Epithelial cell of proximal tubule (primary cell): ENCODE results near the gene PPP1R14C. TPM values are rescaled to one million over a fixed set of nuclear protein-coding genes. Genes with fewer than 3 reads are reported as not detected.
A peak's percentile ranks its signal among the peaks of the same experiment; 100 is the strongest.

Experiments
- DNase-seq: peaks from one replicate; pipeline ENCODE4 v3.0.0-alpha.2; 2011; ENCODE audit warnings: low read depth
- H3K4me3 ChIP-seq: 2 replicates; pipeline ENCODE4 v1.5.1; 2011; ENCODE audit warnings: low read depth, mild to moderate bottlenecking, low read length
- total RNA-seq: library from RNA; depleted of rRNA; stranded (reverse); fragments of >200 nt; gene quantifications from 2 replicates; pipeline ENCODE4 v1.2.3, GENCODE V29; 2015
- TF ChIP-seq, protein P1 (sequence below): conservative IDR thresholded peaks from 2 replicates; pipeline ENCODE4 v1.5.1; 2012; ENCODE audit warnings: low read depth, mild to moderate bottlenecking, low read length

Gene PPP1R14C
- total RNA-seq, 1 donor from 2014 or later: 27.0 TPM

DNA sequence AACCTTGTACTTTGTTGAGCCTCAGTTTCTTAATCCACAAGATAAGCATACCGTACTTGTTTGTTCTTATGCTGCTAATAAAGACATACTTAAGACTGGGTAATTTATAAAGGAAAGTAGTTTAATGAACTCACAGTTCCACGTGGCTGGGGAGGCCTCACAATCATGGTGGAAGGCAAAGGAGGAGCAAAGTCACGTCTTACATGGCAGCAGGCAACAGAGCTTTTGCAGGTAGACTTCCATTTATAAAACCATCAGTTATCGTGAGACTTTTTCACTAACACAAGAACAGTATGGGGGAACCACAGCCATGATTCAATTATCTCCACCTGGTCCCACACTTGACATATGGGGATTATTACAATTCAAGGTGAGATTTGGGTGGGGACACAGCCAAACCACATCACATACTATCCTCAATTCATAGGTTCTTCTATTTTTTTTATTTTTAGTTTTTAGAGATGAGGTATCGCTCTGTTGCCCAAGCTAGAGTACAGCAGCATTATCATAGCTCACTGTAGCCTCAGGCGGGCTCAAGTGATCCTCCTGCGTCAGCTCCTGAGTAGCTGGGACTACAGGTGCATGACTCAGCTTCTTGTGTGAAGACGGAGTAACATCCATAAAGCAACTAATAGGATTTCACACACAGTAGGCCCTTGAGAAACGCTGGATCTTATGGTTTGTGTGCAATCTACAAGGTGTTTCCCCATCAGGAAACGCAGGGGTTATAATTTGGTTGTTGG is 149.3 kb downstream of the PPP1R14C start:
- TF ChIP-seq, protein P1, sequence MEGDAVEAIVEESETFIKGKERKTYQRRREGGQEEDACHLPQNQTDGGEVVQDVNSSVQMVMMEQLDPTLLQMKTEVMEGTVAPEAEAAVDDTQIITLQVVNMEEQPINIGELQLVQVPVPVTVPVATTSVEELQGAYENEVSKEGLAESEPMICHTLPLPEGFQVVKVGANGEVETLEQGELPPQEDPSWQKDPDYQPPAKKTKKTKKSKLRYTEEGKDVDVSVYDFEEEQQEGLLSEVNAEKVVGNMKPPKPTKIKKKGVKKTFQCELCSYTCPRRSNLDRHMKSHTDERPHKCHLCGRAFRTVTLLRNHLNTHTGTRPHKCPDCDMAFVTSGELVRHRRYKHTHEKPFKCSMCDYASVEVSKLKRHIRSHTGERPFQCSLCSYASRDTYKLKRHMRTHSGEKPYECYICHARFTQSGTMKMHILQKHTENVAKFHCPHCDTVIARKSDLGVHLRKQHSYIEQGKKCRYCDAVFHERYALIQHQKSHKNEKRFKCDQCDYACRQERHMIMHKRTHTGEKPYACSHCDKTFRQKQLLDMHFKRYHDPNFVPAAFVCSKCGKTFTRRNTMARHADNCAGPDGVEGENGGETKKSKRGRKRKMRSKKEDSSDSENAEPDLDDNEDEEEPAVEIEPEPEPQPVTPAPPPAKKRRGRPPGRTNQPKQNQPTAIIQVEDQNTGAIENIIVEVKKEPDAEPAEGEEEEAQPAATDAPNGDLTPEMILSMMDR: no peak
- H3K4me3 ChIP-seq: no peak overlapping the region
- no peak for DNase-seq

DNA sequence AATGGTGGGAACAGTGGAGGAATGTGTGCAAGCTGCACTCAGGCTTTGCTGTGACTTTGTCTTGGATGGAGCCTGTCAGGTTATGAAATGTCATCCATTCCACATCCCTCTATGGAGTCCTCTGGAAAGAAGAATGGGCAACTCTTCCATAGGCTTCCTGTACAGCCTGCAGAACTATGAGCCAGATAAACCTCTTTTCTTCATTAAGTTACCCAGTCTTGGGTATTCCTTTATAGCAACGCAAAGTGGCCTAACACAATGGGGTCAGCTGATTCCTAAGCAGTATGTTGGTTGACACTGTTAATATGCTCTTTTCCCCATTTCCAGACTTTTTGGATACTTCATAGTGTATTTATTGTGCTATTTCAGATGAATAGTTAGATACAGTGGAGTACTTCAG is 150.2 kb downstream of the PPP1R14C start:
- TF ChIP-seq, protein P1: no peak
- no peak for DNase-seq
- H3K4me3 ChIP-seq: no peak overlapping the region

DNA sequence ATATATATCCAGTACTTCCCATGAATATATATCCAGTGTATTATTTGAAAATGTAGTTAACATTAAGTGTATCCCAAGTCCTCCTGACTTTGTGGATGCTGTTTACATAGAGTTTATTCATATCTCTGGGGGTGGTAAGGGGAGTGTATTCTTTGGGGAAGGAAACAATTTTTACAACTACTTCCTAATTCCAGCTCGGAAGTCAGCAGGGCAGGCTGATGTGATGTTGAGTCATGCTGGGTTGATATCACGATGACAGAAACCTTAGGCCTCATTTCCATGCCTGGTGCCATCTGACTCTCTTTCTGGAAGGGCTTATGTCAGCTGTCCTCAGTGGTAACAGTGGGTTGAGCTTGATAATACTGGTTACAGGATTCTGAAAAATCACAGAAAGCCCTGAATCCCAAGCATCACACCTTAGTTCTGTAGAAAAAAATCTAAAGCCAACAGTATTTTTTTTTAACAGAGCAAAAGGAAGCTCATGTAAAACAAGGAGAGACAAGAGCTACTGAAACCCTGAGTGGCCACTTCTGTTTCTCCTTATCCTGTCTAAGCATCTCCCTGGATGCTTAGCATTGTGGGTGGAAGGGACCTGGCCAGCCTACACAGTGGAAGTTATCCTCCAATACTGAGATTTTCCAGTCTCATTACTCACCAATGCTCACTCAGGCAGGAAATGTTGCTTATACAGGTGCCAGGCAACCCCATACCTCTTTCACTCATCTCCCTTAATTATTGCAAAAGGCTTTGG is 150.8 kb downstream of the PPP1R14C start:
- TF ChIP-seq, protein P1: no peak
- H3K4me3 ChIP-seq: no peak overlapping the region
- peak; percentile 79 for DNase-seq

DNA sequence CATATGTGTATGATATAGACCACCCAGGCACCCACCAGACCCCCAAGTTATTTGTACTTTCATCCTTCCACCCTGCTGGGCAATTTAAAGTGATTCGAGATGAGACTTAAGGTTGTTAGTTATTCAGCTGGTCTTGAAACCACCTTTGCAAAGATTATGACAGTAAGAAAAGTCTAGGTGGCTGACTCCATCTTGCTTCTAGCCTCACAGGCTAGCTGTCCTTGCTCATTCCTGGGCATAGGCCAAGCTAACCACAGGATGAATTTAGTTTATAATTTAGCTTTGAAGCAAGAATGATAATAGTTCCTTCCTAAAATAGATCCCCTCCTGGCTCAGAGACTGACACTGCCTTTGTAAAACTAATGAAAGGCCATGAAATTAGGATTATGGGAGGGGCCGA is 154.0 kb downstream of the PPP1R14C start:
- H3K4me3 ChIP-seq: no peak overlapping the region
- TF ChIP-seq, protein P1: no peak
- no peak for DNase-seq

- TF ChIP-seq, protein P1: no peak
- peak; percentile 74 for DNase-seq
- H3K4me3 ChIP-seq: no peak overlapping the region
These were observed 154.6 kb downstream of the PPP1R14C start for GRCh38 chr6:150297327-150298029.

GRCh38 chr6:150298030-150298380 is 155.2 kb downstream of the PPP1R14C start:
- TF ChIP-seq, protein P1: no peak
- H3K4me3 ChIP-seq: no peak overlapping the region
- DNase-seq: no peak
